ENCODE results near the gene ADGRD1.
A peak's percentile ranks its signal among the peaks of the same experiment; 100 is the strongest.

The ADGRD1 gene

GRCh38 chr12:130987151-130987931 lies 33.6 kb downstream of the ADGRD1 start:
- Mint-ChIP-seq H3K9me3 (no peaks in the 10 kb centered on the region), H3K4me3 (no peak overlapping the region), H3K4me1 (peaks cover 45% of the 10 kb centered on the region), H3K27me3 (ENCODE audit: low read depth, poor library complexity) (peaks cover 26% of the 10 kb centered on the region), H3K36me3 (ENCODE audit: low read depth) (no peaks in the 10 kb centered on the region), H3K27ac (no peak overlapping the region)
- DNase-seq: no peak
- TF ChIP-seq CTCF (IDR thresholded peaks at IDR 0.05): no peak

GRCh38 chr12:130988261-130988660 lies 34.6 kb downstream of the ADGRD1 start:
- H3K4me3 Mint-ChIP-seq: no peak overlapping the region
- no peak for DNase-seq
- H3K4me1 Mint-ChIP-seq: peaks cover 39% of the 10 kb centered on the region
- H3K27me3 Mint-ChIP-seq (ENCODE audit: low read depth, poor library complexity): peaks cover 22% of the 10 kb centered on the region
- no peaks in the 10 kb centered on the region for H3K36me3 Mint-ChIP-seq (ENCODE audit: low read depth)
- H3K9me3 Mint-ChIP-seq: no peaks in the 10 kb centered on the region
- H3K27ac Mint-ChIP-seq: no peak overlapping the region
- TF ChIP-seq CTCF (IDR thresholded peaks at IDR 0.05): no peak

GRCh38 chr12:130988751-130989150 lies 35.0 kb downstream of the ADGRD1 start:
- no peak for DNase-seq
- H3K36me3 Mint-ChIP-seq (ENCODE audit: low read depth): no peaks in the 10 kb centered on the region
- peaks cover 34% of the 10 kb centered on the region for H3K4me1 Mint-ChIP-seq
- H3K4me3 Mint-ChIP-seq: no peak overlapping the region
- H3K9me3 Mint-ChIP-seq: no peaks in the 10 kb centered on the region
- peak overlapping the region; percentile 69 for H3K27ac Mint-ChIP-seq
- no peak for TF ChIP-seq CTCF (IDR thresholded peaks at IDR 0.05)
- peaks cover 19% of the 10 kb centered on the region for H3K27me3 Mint-ChIP-seq (ENCODE audit: low read depth, poor library complexity)

GRCh38 chr12:130989391-130989790 lies 35.7 kb downstream of the ADGRD1 start:
- H3K9me3 Mint-ChIP-seq: no peaks in the 10 kb centered on the region
- DNase-seq: no peak
- H3K27ac Mint-ChIP-seq: peak overlapping the region; percentile 69
- TF ChIP-seq CTCF (IDR thresholded peaks at IDR 0.05): no peak
- H3K27me3 Mint-ChIP-seq (ENCODE audit: low read depth, poor library complexity): peaks cover 18% of the 10 kb centered on the region
- H3K4me1 Mint-ChIP-seq: peaks cover 28% of the 10 kb centered on the region
- no peak overlapping the region for H3K4me3 Mint-ChIP-seq
- H3K36me3 Mint-ChIP-seq (ENCODE audit: low read depth): no peaks in the 10 kb centered on the region

GRCh38 chr12:130990034-130990433 lies 36.3 kb downstream of the ADGRD1 start:
- peak overlapping the region; percentile 68 for H3K27ac Mint-ChIP-seq
- no peaks in the 10 kb centered on the region for H3K36me3 Mint-ChIP-seq (ENCODE audit: low read depth)
- H3K4me1 Mint-ChIP-seq: peaks cover 22% of the 10 kb centered on the region
- peaks cover 5% of the 10 kb centered on the region for H3K9me3 Mint-ChIP-seq
- H3K27me3 Mint-ChIP-seq (ENCODE audit: low read depth, poor library complexity): peaks cover 16% of the 10 kb centered on the region
- no peak for TF ChIP-seq CTCF (IDR thresholded peaks at IDR 0.05)
- DNase-seq: no peak
- H3K4me3 Mint-ChIP-seq: no peak overlapping the region

- Mint-ChIP-seq H3K36me3 (ENCODE audit: low read depth) (no peaks in the 10 kb centered on the region), H3K4me1 (peaks cover 22% of the 10 kb centered on the region), H3K27ac (no peak overlapping the region), H3K27me3 (ENCODE audit: low read depth, poor library complexity) (peaks cover 12% of the 10 kb centered on the region), H3K4me3 (no peak overlapping the region), H3K9me3 (peaks cover 10% of the 10 kb centered on the region)
- no peak for DNase-seq
- TF ChIP-seq CTCF (IDR thresholded peaks at IDR 0.05): no peak
Observed at GRCh38 chr12:130992448-130992847, 38.7 kb downstream of the ADGRD1 start.

Data from nephron progenitor cell (in vitro differentiated cells).